IPS-18c (cell line): Measurements from ENCODE around the gene MAP2K2.

Experiments
- H3K4me3 ChIP-seq: 2 replicates; pipeline ENCODE4 v1.7.0; 2013; ENCODE audit warnings: low read depth, mild to moderate bottlenecking, low read length, moderate library complexity; ENCODE audit not compliant: insufficient read depth
- H3K9me3 ChIP-seq: one replicate; pipeline ENCODE4 v1.6.1; 2013; ENCODE audit warnings: mild to moderate bottlenecking, low read length, moderate library complexity; ENCODE audit not compliant: control insufficient read depth, insufficient read depth

The MAP2K2 gene

GRCh38 chr19:4045597-4046361, 78.1 kb downstream of the MAP2K2 start:
- H3K9me3 ChIP-seq = no peaks in the 10 kb centered on the region
- no peak overlapping the region for H3K4me3 ChIP-seq

- no peaks in the 10 kb centered on the region for H3K9me3 ChIP-seq
- H3K4me3 ChIP-seq = no peak overlapping the region
Observed at GRCh38 chr19:4044990-4045465, 78.9 kb downstream of the MAP2K2 start.

GRCh38 chr19:4043966-4044715, 79.8 kb downstream of the MAP2K2 start:
- Histone ChIP-seq H3K9me3 (no peaks in the 10 kb centered on the region), H3K4me3 (no peak overlapping the region)

GRCh38 chr19:4043401-4043800, 80.5 kb downstream of the MAP2K2 start:
- H3K4me3 ChIP-seq = no peak overlapping the region
- H3K9me3 ChIP-seq = no peaks in the 10 kb centered on the region

GRCh38 chr19:4042731-4043082, 81.2 kb downstream of the MAP2K2 start:
- Histone ChIP-seq H3K9me3 (no peaks in the 10 kb centered on the region), H3K4me3 (no peak overlapping the region)

GRCh38 chr19:4042064-4042730, 81.7 kb downstream of the MAP2K2 start:
- Histone ChIP-seq H3K4me3 (no peak overlapping the region), H3K9me3 (no peaks in the 10 kb centered on the region)
